Measurements from ENCODE around the gene C2orf68. TPM values are rescaled to one million over a fixed set of nuclear protein-coding genes. Genes with fewer than 3 reads are reported as not detected.

Gene C2orf68
- total and polyA plus RNA-seq, 2 of the 13 experiments (the other 11 are each of a cell fraction or from before 2014, with no cell fraction given) = 47.1 to 77.4 TPM

- TF ChIP-seq THAP7 (CRISPR knock-in tag; IDR thresholded peaks at IDR 0.05) (peak; percentile 73; the same call in 1 of the 2 replicates), ZNF234 (CRISPR knock-in tag; conservative IDR thresholded peaks at IDR 0.05) (no peak), SIX4 (CRISPR knock-in tag; IDR thresholded peaks at IDR 0.05) (no peak), MAFG (CRISPR knock-in tag; IDR thresholded peaks at IDR 0.05) (no peak), ZNF260 (CRISPR knock-in tag; IDR thresholded peaks at IDR 0.05; ENCODE audit: borderline replicate concordance, low read depth) (no peak), PHF5A (CRISPR knock-in tag; IDR thresholded peaks at IDR 0.05; ENCODE audit: low read depth, unreplicated experiment) (peak; percentile 18), RXRB (CRISPR knock-in tag; IDR thresholded peaks at IDR 0.05; ENCODE audit: borderline replicate concordance) (peak; percentile 61; the same call in 1 of the 2 replicates), GABPB1 (CRISPR knock-in tag; IDR thresholded peaks at IDR 0.05) (peak; percentile 86), ZNF746 (CRISPR knock-in tag; IDR thresholded peaks at IDR 0.05) (0 out of 2 replicates have a peak, but pooled peaks have one; percentile 23), AKAP8 (CRISPR knock-in tag; IDR thresholded peaks at IDR 0.05) (no peak), NCOA2 (CRISPR knock-in tag; IDR thresholded peaks at IDR 0.05) (no peak; the same call in 1 of the 2 replicates), TCF12 (IDR thresholded peaks at IDR 0.05) (no peak), TCF12 (CRISPR knock-in tag; IDR thresholded peaks at IDR 0.05) (no peak), SMAD3 (CRISPR knock-in tag; IDR thresholded peaks at IDR 0.05) (peak; percentile 57; the same call in 1 of the 2 replicates), FOXJ3 (CRISPR knock-in tag; IDR thresholded peaks at IDR 0.05; ENCODE audit: borderline replicate concordance) (no peak), SOX5 (CRISPR knock-in tag; IDR thresholded peaks at IDR 0.05; ENCODE audit: borderline replicate concordance) (no peak; the same call in none of the 2 replicates), MXI1 (IDR thresholded peaks at IDR 0.05; ENCODE audit: borderline replicate concordance, low read depth, low read length) (peak; percentile 72; the same call in 1 of the 3 replicates), TP53 (CRISPR knock-in tag; conservative IDR thresholded peaks at IDR 0.05) (0 out of 2 replicates have a peak, but pooled peaks have one; percentile 51), SOX6 (IDR thresholded peaks at IDR 0.05) (no peak), SOX6 (CRISPR knock-in tag; IDR thresholded peaks at IDR 0.05) (0 out of 2 replicates have a peak, but pooled peaks have one; percentile 49), ZNF691 (CRISPR knock-in tag; IDR thresholded peaks at IDR 0.05; ENCODE audit: borderline replicate concordance, low read depth) (peak; percentile 59; the same call in 1 of the 2 replicates), ZNF512 (CRISPR knock-in tag; IDR thresholded peaks at IDR 0.05) (no peak), ZNF331 (CRISPR knock-in tag; IDR thresholded peaks at IDR 0.05) (no peak; the same call in 1 of the 2 replicates), HNF4A (CRISPR knock-in tag; IDR thresholded peaks at IDR 0.05) (peak; percentile 34; the same call in 1 of the 2 replicates), ATF4 (CRISPR knock-in tag; IDR thresholded peaks at IDR 0.05) (no peak; a peak in 1 of 4 replicates), ZSCAN30 (CRISPR knock-in tag; IDR thresholded peaks at IDR 0.05) (no peak; the same call in 1 of the 2 replicates)
These were observed 16.4 kb downstream of the C2orf68 start, which contains the start of gene RNF181 (continued) for GRCh38 chr2:85595301-85596025.
